ENCODE data around the gene ZNF423.

ZNF423 gene

DNA sequence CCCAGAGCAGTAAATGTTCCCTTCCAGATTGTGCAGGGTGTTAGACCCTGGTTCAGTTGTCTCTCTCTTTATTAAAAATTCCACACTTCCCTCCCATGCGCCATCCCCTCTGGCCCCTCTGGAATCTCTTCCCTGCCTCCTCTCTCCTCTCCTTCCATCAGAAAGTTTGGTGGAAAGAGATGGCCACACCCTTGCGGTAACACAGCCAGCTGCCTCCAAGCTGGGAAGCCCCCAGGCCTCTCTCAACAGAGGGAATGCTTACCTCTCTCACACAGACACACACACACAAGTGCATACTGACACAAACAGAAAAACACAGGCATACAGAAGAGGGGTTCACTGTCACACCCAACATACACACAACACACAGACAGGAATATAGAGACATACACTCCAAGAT lies 261.8 kb downstream of the ZNF423 start:
- DNase-seq: no peak

- DNase-seq: no peak
These were observed 262.4 kb downstream of the ZNF423 start for GRCh38 chr16:49593424-49594040.

DNA sequence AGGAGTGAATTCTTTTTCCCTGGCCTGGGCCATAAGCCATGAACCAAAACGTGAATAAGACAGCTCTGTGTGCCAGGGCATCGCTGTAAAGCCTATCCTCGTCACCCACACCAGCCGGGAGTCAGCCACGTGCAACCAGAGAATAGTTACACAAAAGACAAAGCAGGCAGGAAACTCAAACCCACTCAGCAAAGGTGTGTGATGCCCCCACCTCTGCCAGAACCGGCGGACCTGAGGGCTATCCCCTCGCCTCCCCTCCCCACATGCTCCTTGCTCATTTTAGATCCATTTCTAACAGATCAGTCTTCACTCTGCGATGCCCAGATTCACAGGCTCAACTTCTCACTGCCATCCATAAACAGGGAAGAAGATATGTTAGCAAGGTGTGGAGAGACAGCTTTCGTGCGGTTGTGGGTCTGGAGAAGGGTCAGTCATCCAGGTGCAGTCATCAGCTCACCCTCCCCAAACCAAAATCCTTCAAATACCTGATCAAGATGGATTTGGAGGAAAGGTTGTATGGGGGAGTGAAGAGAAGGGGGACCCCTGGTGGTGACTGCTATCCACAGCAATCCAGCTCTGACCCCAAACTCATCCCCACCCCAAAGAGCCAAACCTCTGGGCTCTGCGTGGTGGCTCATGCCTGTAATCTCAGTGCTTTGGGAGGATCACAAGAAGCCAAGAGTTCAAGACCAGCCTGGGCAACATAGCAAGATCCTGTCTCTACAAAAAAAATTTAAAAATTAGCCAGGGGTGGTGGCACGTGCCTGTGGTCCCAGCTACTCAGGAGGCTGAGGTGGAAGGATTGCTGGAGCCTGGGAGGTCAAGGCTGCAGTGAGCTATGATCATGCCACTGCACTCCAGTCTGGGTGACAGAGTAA lies 263.1 kb downstream of the ZNF423 start:
- no peak for DNase-seq

DNA sequence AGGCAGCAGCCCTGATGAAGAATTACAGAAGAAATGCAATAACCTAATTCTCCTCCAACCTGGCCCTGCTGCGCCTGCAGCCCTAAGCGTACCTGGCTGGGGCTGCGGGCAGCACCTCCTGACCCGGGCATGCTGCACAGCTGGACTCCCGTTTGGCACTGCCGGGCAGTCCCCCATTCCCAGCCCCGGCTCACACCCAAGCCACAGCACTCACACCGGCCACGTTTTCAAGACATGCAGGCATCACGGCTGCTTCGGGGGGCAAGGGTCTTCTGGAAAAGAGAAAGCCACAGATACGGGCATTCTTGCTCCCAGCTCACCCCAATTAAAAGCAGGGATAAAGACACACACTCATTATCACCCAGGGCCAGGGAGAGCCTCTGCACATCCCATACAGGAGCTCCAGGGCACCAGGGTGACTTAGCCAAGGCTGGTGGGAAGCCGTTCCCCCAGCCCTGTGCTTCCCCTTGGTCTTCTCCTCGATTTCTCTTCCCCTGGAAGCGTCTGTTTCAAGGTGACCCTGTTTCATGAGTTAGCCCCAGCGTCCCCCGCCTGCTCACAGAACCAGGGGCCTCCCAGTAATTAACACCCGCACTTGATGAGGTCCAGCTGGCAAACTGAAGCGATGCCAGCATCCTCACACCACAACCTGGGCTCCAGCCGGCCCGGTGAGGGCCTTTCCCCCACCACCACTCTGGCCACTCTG lies 265.6 kb downstream of the ZNF423 start:
- no peak for DNase-seq

GRCh38 chr16:49589544-49590031 lies 266.3 kb downstream of the ZNF423 start:
- DNase-seq: no peak

DNA sequence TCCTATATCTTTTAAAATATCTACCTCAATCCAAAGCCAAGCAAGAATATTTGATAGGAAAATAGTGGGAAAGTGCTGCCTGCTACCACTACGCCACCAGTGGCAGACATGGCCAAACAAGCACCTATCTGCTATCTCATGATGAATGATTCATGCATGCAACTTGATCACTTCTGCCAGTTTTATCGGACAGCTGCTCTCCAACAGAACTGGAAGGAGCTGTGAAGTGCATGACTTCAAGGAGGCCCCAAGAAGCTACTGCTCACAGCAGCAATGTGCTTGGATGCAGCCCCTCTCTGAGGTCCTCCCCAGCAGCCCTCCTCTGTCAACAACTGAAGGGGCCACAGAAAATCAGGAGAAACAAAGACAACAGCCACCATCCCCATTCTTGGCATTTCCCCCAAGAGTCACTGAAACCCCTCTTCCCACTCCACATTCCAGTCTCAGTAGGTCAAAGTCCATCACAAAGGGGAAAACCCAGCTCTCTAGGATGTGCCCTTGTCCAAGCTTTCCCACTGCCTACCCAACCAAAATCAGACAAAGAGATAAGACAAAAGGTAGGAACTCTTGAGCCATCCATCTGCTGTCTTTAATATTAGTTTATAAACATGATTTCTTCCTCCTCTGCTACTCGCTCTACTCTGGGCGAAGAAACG lies 267.1 kb downstream of the ZNF423 start:
- no peak for DNase-seq

GRCh38 chr16:49588026-49588425 lies 267.9 kb downstream of the ZNF423 start:
- DNase-seq: no peak

DNA sequence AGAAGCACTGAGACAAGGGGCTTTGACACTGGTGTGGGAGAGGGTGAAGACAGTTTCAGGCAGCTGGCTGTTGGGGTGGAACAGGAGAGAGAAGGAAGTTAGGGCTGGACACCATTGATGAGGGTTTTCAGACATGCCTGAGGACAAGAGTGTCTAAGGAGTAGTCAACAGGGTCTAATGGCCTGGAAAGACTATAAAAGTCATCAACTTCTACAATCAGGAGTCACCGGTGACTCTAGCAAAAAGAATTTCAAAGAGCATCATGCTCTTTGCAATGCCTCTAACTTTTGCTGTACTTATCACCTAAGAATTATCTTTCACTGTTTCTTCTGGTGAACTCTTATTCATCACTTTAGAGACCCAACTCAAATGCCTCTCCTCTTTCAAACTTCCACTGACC lies 268.4 kb downstream of the ZNF423 start:
- no peak for DNase-seq

DNA sequence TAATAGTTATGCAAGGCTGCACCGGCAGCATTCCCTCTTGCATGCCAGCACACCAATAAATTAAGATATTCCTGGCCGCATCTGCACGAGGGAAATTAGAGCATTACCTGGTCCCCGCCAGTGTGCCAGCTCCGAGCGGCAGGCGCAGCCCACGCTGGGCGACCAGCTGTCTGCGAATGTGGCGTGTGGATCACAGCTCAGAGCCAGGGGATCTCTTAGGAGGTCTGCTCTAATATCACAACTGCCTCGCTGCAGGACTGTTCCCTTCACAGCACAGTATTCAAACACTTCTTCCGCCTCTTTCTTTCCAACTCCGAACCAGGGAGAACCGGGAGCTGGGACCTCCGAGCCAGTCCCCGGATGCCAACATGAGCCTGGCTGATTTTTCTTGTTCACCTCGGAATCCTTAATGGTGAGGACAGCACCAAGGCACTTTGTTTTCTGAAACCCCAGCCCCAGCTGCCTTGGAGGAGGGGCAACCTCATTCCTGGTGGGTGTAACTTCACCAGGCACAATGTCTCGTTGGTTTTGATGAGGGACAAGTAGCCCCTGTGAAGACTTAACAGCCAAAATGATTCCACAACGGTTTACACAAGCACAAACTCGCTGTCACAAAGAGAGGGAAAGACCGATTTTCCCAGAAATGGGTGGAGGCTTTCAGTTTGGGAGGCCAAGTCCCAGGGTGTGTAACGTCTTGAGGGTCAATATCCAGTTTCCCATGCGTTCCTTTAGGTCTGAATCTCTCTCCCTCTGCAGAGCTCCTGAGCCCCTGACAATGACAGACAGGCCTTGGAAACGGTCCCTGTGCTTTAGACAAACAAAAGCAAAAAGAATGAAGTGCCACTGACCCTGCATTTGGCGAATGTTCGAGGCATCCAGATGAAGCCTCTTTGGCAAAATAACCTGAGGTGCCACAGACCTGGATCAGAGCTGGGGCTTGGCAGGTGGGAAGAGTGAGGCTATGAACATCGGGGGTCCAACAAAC lies 269.2 kb downstream of the ZNF423 start:
- DNase-seq: no peak

GRCh38 chr16:49585143-49585832 lies 270.6 kb downstream of the ZNF423 start:
- DNase-seq: no peak

DNA sequence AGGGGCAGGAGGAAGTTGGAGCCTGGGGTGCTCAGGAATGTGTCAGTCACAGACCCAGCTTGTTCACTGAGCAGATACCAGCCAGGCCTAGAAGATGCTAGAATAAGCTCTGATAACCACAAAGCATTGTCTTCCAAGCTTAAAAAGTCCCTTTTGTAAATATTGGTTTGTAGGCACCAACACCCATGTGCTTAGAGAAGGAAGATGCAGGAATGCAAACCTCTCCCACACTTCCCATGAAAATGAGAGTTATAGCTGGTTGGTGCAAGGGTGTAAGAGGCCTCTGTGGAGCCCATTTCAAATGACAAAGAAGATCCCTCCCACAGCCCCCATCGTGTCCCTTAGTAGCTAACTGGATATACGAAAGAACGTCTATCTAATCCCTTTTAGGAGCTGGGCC lies 272.0 kb downstream of the ZNF423 start:
- DNase-seq: no peak

DNA sequence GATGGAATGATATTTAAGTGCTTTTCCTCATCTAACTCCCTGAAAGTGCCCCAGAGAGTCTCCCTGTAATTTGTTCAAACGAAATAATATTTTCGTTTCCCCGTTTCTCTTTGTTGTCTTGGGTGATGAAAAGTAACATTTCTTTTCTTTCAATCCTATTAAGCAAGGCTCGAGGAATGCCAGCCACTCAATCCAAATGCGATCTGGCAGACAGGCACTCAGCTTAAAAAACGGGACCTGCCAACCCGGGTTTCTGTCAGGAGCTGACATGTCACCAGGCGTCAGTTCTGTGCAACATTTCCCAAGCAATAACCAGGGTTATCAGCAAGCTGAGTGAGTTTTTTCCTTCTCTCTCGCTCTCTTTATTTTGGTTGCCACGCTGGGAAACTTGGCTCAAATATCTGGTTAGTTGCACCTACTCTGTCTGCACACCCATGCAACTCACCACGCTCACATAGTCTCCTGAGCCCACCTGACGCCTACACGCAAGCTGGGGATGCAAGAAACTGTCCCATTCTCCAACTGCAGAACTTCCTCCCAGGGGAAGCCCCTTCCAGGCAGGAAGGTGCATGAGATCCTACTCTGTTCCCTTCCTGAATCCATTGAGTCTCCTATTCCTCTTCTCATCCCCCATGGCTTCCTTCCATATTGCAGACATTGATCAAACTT lies 274.1 kb downstream of the ZNF423 start:
- DNase-seq: no peak

DNA sequence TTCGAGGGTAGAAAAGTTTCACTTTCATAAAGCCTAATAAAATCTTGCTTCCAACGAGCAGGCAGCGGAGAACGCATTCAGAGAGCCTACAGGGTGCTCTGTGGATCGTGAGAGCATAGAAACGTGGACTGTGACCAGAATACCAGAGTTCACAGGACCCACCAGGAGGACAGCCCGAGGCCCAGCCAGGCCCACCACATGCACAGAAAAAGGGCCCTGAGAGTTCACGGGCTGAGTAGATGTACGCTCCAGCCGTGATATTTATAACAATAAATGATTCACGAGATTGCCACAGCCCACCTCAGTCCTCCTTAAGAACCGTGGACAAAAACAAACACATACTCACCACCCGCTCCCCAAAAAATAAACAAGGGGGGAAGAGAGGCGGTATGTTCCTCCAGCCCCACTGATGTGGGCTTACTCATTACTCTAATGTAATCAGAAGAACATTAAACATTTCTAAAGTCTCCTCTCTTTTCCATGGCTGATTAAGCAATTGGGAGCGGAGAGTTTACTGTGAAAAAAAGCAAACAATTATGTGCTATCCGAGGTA lies 275.1 kb downstream of the ZNF423 start:
- DNase-seq: no peak

- no peak for DNase-seq
These were observed 277.4 kb downstream of the ZNF423 start for GRCh38 chr16:49578435-49579024.

DNA sequence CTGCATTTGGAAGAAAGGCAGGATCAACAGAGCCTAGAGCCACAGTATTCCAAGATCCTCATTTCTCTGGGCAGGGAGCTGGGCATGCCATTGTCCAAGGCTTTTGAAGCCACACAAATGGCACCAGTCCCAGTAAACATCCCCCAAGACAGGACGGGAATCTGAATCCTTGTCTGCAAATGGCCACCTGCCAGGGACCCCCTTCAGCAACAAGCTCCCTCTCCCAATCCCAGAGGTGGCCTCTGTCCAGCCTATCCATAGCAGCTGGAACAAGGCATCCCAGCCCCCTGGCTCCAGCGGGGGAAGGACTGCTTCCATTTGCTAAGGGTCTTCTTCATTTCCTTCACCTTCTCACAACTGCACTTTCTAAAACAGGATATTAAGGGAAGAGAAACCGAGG lies 277.9 kb downstream of the ZNF423 start:
- no peak for DNase-seq

GRCh38 chr16:49576941-49577340 lies 279.0 kb downstream of the ZNF423 start:
- no peak for DNase-seq

DNA sequence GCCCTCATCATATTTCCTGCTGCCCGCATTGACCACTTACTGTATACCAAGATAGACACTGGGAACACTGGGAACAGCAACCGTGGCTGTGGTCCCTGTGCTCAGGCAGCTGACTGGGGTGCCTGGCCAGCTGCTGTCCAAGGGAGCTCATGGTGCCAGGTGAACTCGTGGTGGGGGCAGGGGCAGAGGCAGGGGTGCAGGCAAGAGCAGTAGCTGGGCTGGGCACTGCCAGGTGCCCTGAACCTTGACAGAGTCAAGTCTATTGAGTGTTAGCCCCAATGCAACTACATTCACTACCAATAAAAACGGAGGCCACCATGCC lies 279.8 kb downstream of the ZNF423 start:
- no peak for DNase-seq

GRCh38 chr16:49575346-49576172 lies 280.4 kb downstream of the ZNF423 start:
- peak; percentile 65 for DNase-seq

- no peak for DNase-seq
These were observed 281.1 kb downstream of the ZNF423 start for GRCh38 chr16:49574826-49575225.

Data from CD4-positive, alpha-beta T cell treated with Interleukin-15 for 1 hour (primary cell).